ENCODE results near the gene H3-3A. TPM values are rescaled to one million over a fixed set of nuclear protein-coding genes. Genes with fewer than 3 reads are reported as not detected.

Gene H3-3A
- total RNA-seq, 4 donors from 2014 or later: 284 to 317 (median 305) TPM

DNA sequence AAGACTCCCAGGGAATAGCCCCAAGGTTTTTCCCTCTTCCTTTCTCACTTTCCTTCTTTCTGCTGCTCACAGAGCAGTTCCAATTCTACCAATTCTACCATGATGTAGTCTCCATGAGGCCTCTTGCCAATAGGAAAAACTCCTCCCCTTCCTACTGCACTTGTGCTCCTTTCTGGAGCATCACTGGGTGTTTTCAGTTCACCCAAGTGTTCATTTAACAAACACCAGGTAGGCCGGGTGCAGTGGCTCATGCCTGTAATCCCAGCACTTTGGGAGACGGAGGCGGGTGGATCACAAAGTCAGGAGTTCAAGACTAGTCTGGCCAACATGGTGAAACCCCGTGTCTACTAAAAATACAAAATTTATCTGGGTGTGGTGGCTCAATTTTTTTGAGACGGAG is 26.6 kb upstream of the H3-3A start:
- no peak for DNase-seq (ENCODE audit: low spot score)
- TF ChIP-seq, protein P1, sequence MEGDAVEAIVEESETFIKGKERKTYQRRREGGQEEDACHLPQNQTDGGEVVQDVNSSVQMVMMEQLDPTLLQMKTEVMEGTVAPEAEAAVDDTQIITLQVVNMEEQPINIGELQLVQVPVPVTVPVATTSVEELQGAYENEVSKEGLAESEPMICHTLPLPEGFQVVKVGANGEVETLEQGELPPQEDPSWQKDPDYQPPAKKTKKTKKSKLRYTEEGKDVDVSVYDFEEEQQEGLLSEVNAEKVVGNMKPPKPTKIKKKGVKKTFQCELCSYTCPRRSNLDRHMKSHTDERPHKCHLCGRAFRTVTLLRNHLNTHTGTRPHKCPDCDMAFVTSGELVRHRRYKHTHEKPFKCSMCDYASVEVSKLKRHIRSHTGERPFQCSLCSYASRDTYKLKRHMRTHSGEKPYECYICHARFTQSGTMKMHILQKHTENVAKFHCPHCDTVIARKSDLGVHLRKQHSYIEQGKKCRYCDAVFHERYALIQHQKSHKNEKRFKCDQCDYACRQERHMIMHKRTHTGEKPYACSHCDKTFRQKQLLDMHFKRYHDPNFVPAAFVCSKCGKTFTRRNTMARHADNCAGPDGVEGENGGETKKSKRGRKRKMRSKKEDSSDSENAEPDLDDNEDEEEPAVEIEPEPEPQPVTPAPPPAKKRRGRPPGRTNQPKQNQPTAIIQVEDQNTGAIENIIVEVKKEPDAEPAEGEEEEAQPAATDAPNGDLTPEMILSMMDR (IDR thresholded peaks at IDR 0.05): no peak
- no peak for ATAC-seq (ENCODE audit: low FRiP score)

DNA sequence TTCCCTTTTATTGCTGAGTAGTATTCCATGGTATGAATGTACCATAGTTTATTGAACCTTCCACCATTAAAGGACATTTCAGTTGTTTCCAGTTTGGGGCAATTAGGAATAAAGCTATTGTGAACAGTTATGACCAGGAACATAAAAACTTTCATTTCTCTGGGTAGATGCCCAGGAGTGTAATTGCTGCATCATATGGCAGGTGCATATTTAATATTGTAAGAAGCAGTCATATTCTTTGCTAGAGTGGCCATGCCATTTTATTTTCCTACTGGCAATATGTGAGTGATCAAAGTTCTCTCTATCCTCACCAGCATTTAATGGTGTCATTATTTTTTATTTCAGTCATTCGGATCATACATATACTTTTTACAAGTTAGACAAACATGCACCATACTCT is 23.9 kb upstream of the H3-3A start:
- DNase-seq (ENCODE audit: low spot score) (no peak), ATAC-seq (ENCODE audit: low FRiP score) (no peak)
- TF ChIP-seq, protein P1 (IDR thresholded peaks at IDR 0.05): no peak

DNA sequence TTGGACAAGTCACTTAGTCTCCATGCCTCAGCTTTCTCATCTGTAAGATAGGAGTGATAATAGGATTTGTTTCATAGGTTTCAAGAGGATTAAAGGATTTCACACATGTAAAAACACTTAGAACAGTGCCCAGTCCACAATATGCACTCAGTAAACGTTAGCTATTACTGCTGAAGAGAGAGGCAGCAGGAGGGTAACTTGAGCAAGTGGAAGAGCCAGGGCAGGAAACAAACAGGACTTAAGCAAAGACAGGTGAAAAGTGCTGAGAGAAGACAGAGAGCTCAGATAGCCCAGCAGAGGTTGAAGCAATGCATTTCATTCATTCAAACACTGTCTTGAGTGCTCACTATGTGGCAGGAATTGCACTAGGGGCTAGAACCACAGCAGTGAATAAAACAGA is 21.1 kb upstream of the H3-3A start:
- TF ChIP-seq, protein P1 (IDR thresholded peaks at IDR 0.05): no peak
- DNase-seq (ENCODE audit: low spot score): no peak
- no peak for ATAC-seq (ENCODE audit: low FRiP score)

DNA sequence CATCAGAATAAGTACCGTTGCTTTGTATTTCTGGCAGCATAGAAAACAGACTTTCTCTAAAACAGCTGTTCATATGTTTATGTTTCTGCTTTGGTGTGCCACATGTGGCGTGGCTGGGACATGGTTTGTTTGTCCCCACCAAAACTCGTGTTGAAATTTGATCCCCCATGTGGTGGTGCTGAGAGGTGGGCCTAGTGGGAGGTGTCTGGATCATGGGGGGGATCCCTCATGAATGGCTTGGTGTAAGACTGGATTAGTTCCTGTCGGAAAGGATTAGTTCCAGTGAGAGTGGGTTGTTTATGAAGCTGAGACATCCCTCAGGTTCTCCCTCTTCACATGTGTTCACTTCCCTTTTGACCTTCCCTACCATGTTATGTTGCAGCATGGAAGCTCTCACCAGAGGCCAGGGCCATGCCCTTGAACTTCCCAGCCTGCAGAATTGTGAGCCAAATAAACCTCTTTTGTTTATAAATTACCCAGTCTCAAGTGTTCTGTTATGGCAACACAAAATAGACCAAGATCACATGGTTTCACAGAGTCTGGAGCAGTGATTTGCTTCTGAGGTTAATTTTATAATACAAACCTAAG is 17.9 kb upstream of the H3-3A start:
- no peak for DNase-seq (ENCODE audit: low spot score)
- no peak for ATAC-seq (ENCODE audit: low FRiP score)
- TF ChIP-seq, protein P1 (IDR thresholded peaks at IDR 0.05): no peak

DNA sequence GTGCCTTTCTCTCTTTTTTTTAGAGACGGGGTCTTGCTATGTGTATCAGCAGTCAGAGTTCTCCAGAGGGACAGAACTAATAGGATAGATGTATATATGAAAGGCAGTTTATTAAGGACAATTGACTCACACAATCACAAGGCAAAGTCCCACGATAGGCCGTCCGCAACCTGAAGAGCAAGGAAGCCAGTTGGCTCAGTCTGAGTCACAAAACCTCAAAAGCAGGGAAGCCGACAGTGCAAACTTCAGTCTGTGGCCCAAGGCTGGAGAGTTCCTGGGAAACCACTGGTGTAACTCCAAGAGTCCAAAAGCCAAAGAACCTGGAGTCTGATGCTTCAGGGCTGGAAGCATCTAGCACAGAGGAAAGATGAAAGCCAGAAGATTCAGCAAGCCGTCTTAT is 16.3 kb upstream of the H3-3A start:
- ATAC-seq (ENCODE audit: low FRiP score) (no peak), DNase-seq (ENCODE audit: low spot score) (no peak)
- TF ChIP-seq, protein P1 (IDR thresholded peaks at IDR 0.05): no peak

DNA sequence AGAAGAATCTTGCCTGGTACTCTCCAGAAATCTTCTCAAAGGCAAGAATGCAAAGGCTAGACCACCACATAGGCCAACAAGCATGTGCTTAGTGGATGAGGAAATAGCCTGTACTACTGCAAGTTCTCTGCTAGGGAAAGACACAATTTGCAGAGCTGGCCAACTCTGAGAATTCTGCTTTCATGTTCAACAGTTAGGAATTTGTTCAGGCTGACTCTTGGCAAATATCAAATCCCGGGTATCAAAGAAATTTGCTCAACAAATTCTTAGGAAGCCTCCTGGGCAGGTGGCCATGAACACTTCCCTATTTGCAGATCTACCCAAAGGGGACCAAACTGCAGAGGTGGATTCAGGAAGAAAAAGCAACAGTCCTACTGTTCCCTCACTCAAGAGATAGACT is 15.0 kb upstream of the H3-3A start:
- TF ChIP-seq, protein P1 (IDR thresholded peaks at IDR 0.05): no peak
- ATAC-seq (ENCODE audit: low FRiP score) (peak; percentile 32), DNase-seq (ENCODE audit: low spot score) (no peak)

DNA sequence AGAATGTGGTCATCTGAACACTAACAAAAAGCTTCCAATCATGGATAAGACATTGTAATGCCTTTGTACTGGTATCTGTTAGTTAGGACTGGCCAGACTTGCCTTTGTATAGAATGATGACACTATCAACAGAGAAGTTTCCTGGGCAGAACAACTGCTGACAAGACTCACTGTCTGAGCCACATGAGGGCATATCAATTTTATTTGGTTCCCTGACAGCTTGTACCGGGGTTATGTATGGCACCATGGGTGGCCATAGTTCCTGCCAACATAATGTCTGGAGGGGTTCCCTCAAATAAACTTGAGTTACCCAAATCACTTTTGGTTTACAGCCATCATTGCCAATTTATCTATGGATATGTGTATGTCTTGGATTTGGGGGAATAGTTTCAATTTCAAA is 13.6 kb upstream of the H3-3A start:
- DNase-seq (ENCODE audit: low spot score) (no peak), ATAC-seq (ENCODE audit: low FRiP score) (no peak)
- TF ChIP-seq, protein P1 (IDR thresholded peaks at IDR 0.05): no peak

All from omental fat pad (tissue), 4 donors.